ENCODE measurements around the gene ATXN10. TPM values are rescaled to one million over a fixed set of nuclear protein-coding genes. Genes with fewer than 3 reads are reported as not detected.

ATXN10 gene
- total RNA-seq, 1 experiment from 2014 or later, result 23.2 TPM

- no peak for DNase-seq (ENCODE audit: low spot score)
Measured at GRCh38 chr22:45877651-45878050, 206.0 kb downstream of the ATXN10 start.

GRCh38 chr22:45878051-45878781 lies 206.6 kb downstream of the ATXN10 start:
- no peak for DNase-seq (ENCODE audit: low spot score)

GRCh38 chr22:45878901-45879551 lies 207.4 kb downstream of the ATXN10 start:
- DNase-seq (ENCODE audit: low spot score), result no peak

- no peak for DNase-seq (ENCODE audit: low spot score)
Measured at GRCh38 chr22:45879552-45879949, 207.9 kb downstream of the ATXN10 start.

- no peak for DNase-seq (ENCODE audit: low spot score)
Measured at GRCh38 chr22:45880091-45880715, 208.6 kb downstream of the ATXN10 start.

- DNase-seq (ENCODE audit: low spot score), result no peak
Measured at GRCh38 chr22:45880716-45881523, 209.3 kb downstream of the ATXN10 start.

- DNase-seq (ENCODE audit: low spot score), result no peak
Measured at GRCh38 chr22:45881524-45881875, 209.9 kb downstream of the ATXN10 start.

- no peak for DNase-seq (ENCODE audit: low spot score)
Measured at GRCh38 chr22:45882881-45883810, 211.5 kb downstream of the ATXN10 start.

- no peak for DNase-seq (ENCODE audit: low spot score)
Measured at GRCh38 chr22:45883811-45884170, 212.2 kb downstream of the ATXN10 start.

- no peak for DNase-seq (ENCODE audit: low spot score)
Measured at GRCh38 chr22:45884201-45885062, 212.8 kb downstream of the ATXN10 start.

- DNase-seq (ENCODE audit: low spot score), result no peak
Measured at GRCh38 chr22:45885171-45885840, 213.7 kb downstream of the ATXN10 start.

- no peak for DNase-seq (ENCODE audit: low spot score)
Measured at GRCh38 chr22:45885941-45886395, 214.3 kb downstream of the ATXN10 start.

- DNase-seq (ENCODE audit: low spot score), result no peak
Measured at GRCh38 chr22:45886540-45886939, 214.9 kb downstream of the ATXN10 start.

- DNase-seq (ENCODE audit: low spot score), result peak; percentile 92
Measured at GRCh38 chr22:45887202-45888131, 215.8 kb downstream of the ATXN10 start.

GRCh38 chr22:45888221-45889092 lies 216.8 kb downstream of the ATXN10 start:
- DNase-seq (ENCODE audit: low spot score), result no peak

- DNase-seq (ENCODE audit: low spot score), result no peak
Measured at GRCh38 chr22:45889093-45889538, 217.5 kb downstream of the ATXN10 start.
